GM10266 (cell line): Measurements from ENCODE around the gene COG4.
A peak's percentile ranks its signal among the peaks of the same experiment; 100 is the strongest.

Source experiments
- DNase-seq: peaks from one replicate; pipeline ENCODE4 v3.0.0; 2012; ENCODE audit errors: extremely low spot score
- TF ChIP-seq, protein P1 (sequence below): IDR thresholded peaks from 2 replicates; pipeline ENCODE4 v1.5.1; 2012; ENCODE audit warnings: mild to moderate bottlenecking, low read depth; ENCODE audit not compliant: control insufficient read depth, insufficient read depth; ENCODE audit errors: missing control alignments

Gene COG4

DNA sequence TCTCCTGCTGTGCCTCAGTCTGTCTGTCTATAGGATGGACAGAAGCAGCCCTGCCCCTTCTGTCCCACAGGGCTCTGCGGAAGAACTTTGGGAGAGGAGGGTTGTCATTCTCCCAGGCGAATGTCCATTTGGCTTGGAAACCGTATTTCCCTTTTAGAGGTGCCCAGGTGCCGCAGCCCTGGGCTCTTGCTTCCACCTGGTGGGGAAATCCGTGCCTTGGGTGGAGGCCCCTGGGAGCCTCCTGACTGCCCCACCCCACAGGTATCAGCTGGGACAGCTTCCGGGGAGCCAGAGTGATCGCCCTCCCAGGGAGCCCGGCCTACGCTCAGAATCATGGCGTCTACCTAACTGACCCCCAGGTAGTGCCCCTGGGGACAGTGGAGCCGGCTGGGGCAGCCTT is 56.2 kb downstream of the COG4 start:
- DNase-seq = no peak
- TF ChIP-seq, protein P1, sequence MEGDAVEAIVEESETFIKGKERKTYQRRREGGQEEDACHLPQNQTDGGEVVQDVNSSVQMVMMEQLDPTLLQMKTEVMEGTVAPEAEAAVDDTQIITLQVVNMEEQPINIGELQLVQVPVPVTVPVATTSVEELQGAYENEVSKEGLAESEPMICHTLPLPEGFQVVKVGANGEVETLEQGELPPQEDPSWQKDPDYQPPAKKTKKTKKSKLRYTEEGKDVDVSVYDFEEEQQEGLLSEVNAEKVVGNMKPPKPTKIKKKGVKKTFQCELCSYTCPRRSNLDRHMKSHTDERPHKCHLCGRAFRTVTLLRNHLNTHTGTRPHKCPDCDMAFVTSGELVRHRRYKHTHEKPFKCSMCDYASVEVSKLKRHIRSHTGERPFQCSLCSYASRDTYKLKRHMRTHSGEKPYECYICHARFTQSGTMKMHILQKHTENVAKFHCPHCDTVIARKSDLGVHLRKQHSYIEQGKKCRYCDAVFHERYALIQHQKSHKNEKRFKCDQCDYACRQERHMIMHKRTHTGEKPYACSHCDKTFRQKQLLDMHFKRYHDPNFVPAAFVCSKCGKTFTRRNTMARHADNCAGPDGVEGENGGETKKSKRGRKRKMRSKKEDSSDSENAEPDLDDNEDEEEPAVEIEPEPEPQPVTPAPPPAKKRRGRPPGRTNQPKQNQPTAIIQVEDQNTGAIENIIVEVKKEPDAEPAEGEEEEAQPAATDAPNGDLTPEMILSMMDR = peak; percentile 23

DNA sequence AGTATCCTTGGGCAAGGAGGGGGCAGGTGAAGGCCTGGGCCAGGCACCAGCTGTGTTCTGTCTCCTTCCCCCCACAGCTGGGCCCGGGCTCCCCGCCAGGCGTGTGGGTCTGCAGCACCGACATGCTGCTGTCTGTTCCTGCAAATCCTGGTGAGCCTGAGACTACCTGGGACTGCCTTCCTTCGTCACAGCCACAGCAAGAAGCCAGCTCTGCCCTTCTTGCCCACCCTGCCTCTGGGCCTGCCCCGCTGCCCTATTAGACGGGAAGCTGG is 56.6 kb downstream of the COG4 start:
- no peak for DNase-seq

DNA sequence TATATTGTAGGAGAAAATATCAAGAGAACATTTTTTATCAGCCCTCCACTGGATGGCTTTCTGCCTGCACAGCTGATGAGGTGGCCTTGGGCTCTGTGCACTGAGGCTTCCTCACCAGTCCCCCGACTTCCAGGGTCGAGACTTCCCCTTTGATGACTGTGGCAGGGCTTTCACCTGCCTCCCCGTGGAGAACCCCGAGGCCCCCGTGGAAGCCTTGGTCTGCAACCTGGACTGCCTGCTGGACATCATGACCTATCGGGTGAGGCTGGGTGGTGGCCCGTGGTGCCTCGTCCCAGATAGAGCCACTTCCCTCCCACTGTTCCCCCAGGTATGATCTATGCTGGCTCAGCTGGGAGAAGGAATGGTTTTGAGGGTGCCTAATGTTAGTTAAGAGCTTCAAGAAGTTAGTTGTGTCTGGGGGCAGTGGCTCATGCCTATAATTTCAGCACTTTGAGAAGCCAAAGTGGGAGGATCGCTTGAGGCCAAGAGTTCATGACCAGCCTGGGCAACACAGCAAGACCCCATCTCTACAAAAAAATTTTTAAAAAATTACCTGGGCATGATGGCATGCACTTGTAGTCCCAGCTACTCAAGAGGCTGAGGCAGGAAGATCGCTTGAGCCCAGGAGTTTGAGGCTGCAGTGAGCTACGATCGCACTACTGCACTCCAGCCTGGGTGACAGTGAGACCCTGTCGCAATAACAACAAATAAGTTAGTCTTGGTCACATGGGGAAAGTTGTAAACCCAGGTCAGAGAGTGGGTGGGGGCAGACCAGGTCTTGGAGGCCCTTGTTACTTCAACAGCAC is 57.2 kb downstream of the COG4 start:
- no peak for DNase-seq
- TF ChIP-seq, protein P1 = no peak

More for the DNA sequence above, 56.6 kb downstream of the COG4 start:
- TF ChIP-seq, protein P1 = no peak

DNA sequence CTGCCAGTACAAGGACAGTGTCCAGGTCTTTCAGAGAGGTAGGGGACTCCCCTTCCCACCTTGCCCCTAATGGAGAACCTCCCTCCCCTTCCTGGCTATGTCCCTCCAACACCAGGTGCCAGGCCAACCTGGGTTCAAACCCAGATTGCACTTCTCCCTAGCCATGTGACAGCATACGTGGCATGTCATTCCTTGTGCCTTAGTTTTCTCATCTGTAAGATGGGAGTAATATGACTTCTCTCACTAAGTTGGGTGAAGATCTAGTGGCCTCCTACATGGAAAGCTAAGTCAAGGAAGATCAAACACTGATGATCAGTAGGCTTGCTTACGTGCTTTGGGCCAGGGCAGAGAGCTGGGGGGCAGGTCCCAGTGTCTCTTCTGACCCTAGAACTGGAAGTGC is 60.1 kb downstream of the COG4 start:
- no peak for DNase-seq
- TF ChIP-seq, protein P1 = no peak

DNA sequence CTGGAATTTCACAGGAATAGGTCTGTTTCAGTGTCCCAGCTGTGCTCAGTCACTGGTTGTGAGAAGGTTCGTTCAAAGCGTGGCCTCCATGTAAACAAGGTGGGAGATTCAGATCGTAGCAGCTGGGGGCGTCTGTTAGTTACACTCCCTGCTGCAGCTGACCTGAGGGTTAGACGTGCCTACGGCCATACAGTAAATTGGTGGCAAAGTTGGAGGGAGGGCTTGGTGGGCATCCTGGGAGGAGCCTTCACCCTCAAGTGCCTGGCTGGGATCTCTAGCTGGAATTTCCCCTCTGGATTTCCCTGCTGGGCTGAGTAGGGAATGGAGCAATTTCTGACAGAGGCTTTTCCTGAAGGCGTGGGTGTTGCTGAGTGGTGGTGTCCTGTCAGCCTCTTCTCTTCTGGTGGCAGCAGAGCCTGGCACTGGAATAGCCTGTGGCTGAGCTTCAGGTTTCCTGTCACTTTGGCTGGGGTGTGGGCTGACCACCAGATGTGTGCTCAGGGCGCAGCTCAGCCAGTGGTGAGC is 62.6 kb downstream of the COG4 start:
- TF ChIP-seq, protein P1 = no peak
- DNase-seq = no peak

DNA sequence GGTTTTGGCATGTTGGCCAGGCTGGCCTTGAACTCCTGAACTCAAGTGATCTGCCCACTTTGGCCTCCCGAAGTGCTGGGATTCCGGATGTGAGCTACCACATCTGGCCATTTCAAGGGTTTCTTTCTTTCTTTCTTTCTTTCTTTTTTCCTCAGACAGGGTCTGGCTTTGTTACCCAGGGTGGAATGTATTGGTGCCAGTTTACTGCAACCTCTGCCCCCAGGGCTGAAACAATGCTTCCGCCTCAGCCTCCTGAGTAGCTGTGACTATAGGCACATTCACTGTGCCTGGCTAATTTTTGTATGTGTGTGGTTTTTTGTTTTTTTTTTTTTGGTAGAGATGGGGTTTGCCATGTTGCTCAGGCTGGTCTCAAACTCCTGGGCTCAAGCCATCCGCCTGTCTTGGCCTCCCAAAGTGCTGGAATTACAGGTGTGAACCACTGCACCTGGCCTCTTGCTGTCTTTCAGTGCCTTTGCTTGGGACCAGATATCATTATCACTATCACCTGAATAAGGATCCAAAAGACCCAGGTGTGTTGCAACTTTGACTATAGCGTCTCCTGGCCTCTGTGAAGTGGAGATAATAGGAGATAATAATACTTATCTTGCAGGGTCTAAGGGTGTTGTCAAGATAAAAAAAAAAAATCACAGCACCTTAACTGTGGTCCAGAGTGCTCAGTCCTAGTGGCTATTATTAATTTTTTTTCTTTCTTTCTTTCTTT is 65.7 kb downstream of the COG4 start:
- TF ChIP-seq, protein P1 = no peak
- DNase-seq = no peak

DNA sequence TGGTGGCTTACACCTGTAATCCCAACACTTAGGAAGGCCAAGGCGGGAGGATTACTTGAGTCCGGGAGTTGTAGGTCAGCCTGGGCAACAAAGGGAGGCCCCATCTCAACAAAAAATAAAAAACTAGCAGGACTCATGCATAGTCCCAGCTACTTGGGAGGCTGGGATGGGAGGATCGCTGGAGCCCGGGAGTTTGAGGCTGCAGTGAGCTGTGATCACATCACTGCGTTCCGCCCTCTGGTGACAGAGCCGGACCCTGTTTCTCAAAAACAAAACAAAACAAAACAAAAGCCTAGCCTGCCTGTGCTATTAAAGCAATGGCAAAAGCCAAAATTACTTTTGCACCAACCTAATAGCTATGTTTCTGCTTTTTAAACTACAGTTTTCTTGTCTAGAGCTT is 67.4 kb downstream of the COG4 start:
- TF ChIP-seq, protein P1 = peak; percentile 10

More for the DNA sequence above, 67.4 kb downstream of the COG4 start:
- DNase-seq = no peak
